Testis (tissue), 3 donors: Measurements from ENCODE around the gene KATNAL1. TPM values are rescaled to one million over a fixed set of nuclear protein-coding genes. Genes with fewer than 3 reads are reported as not detected.
A peak's percentile ranks its signal among the peaks of the same experiment; 100 is the strongest.

Experiments
- DNase-seq: peaks from one replicate; pipeline ENCODE4 v3.0.0-alpha.2; 2019
- H3K27ac ChIP-seq, 2 donors: fragments of 200-600 bp; sonication (generic); one replicate each; pipeline ENCODE4 v1.5.1; 2019
- H3K27me3 ChIP-seq: fragments of 200-600 bp; sonication (generic); one replicate; pipeline ENCODE4 v1.5.1; 2019
- H3K36me3 ChIP-seq: fragments of 200-600 bp; sonication (generic); one replicate; pipeline ENCODE4 v1.5.1; 2017; ENCODE audit warnings: low read depth; ENCODE audit errors: missing control alignments
- H3K4me1 ChIP-seq: fragments of 200-600 bp; sonication (generic); one replicate; pipeline ENCODE4 v1.5.1; 2019
- H3K4me3 ChIP-seq, 2 donors: fragments of 200-600 bp; sonication (generic); one replicate each; pipeline ENCODE4 v1.5.1; 2017 to 2019
- H3K9me3 ChIP-seq: fragments of 200-600 bp; sonication (generic); one replicate; pipeline ENCODE4 v1.5.1; 2017
- CTCF ChIP-seq, 3 experiments: fragments of 450-650 bp in 2 of 3; fragments of 200-600 bp in 1 of 3; sonication (generic) in 1 of 3; IDR thresholded peaks; one replicate each; pipeline ENCODE4 v1.5.1; 2016 to 2019; ENCODE audit warnings: antibody characterized with exemption in 3 of 3, mild to moderate bottlenecking in 2 of 3, moderate library complexity in 1 of 3
- POLR2A ChIP-seq: fragments of 450-650 bp; IDR thresholded peaks from one replicate; pipeline ENCODE4 v1.6.1; 2017; ENCODE audit warnings: antibody characterized with exemption, mild to moderate bottlenecking, moderate library complexity
- WGBS, 2 donors: methylation state at CpG; one replicate each; pipeline ENCODE4 v1.1.5; 2018; 5-methylcytosine and 5-hydroxymethylcytosine counted together
- intact Hi-C: fragments of 100-400 bp; cut with DNase I; formaldehyde crosslinking; loops from one replicate; pipeline ENCODE4 v1.15.1; 2023; ENCODE audit warnings: low total_unique reads
- polyA plus RNA-seq: library from polyadenylated mRNA; stranded (reverse); fragments of 350-450 nt; fragmentation: Illumina TruSeq; extraction: RNeasy Lipid Tissue Mini Kit (QIAGEN cat#74804); gene quantifications from one replicate; pipeline ENCODE4 v1.2.3, GENCODE V29; 2014; ENCODE audit warnings: low read depth, low replicate concordance; ENCODE audit not compliant: insufficient read depth
- total RNA-seq, 2 donors: library from RNA; depleted of rRNA; stranded (reverse); fragments of >200 nt; gene quantifications; one replicate each; pipeline ENCODE4 v1.2.3, GENCODE V29; 2016

The KATNAL1 gene
- total and polyA plus RNA-seq, 3 donors from 2014 or later = 19.0 to 40.5 (median 20.1) TPM

DNA sequence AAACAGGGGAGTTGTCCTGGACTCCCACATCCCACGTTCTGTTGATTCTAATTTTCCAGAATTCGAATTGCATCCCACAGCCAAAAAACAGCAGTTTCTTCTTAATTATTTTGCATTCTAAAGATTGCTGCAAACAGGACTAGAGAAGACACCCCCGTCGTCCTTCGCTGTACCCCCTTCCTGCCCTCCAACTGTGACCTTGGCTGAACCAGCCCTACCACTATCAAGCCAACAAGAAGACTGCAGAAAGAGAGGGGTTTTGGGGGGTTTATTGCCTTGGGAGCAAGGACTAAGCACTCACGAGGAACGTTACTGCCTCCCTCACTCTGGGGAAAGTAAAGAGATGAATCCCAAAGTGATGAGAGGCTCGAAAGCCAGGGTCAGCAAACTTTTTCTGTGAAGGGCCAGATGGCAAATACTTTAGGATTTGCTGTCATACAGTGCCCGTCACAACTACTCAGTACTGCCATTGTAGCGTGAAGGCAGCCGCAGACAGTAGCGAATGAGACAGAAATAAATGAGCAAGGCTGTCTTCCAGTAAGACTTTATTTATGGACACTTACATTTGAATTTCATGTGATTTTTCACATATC, 32.5 kb upstream of the KATNAL1 start:
- intact Hi-C loops = no loop called here
- peaks cover 13% of the 10 kb centered on the region for H3K4me1 ChIP-seq

DNA sequence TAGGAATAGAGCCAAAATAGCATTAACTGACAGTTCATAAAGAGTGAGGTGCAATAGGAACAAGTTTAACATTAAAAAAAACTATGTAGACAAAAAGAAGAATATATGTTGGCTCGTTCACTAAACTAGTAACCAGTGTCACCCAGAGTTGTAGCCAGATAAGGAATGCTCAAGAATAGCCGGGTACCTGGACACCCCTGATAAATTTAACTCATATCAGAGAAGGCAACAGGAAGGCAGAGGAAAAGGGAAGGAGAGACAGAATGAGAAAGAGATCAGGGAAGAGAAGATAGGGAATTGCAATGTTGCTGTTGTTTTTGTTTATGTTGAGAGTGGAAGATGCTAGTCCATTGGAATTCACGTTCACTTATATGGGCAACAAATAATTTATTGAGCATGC, 31.6 kb upstream of the KATNAL1 start:
- DNase-seq = no peak
- Histone ChIP-seq H3K27me3 (no peaks in the 10 kb centered on the region), H3K27ac (no peak overlapping the region), H3K4me3 (no peak overlapping the region), H3K36me3 (no peaks in the 10 kb centered on the region), H3K9me3 (no peaks in the 10 kb centered on the region), H3K4me1 (peaks cover 13% of the 10 kb centered on the region)
- 93 to 94% methylated on average over 3 of the region's 3 CpGs for WGBS, 2 donors
- TF ChIP-seq POLR2A (no peak), CTCF (IDR thresholded peaks at IDR 0.05) (no peak)
- intact Hi-C loops = no loop called here

More for the DNA sequence above, 32.5 kb upstream of the KATNAL1 start:
- Histone ChIP-seq H3K36me3 (no peaks in the 10 kb centered on the region), H3K4me3 (no peak overlapping the region), H3K27ac (peak overlapping the region in 1 of 2 donors; percentile 33), H3K9me3 (no peaks in the 10 kb centered on the region), H3K27me3 (no peaks in the 10 kb centered on the region)
- TF ChIP-seq CTCF (IDR thresholded peaks at IDR 0.05) (no peak), POLR2A (no peak)
- WGBS, 2 donors = 51 to 61% methylated on average over 12 of the region's 12 CpGs
- DNase-seq = no peak

- WGBS, 2 donors = 85 to 86% methylated on average over 6 of the region's 6 CpGs
- TF ChIP-seq CTCF (IDR thresholded peaks at IDR 0.05) (no peak), POLR2A (no peak)
- no peaks in the 10 kb centered on the region for H3K9me3 ChIP-seq
- H3K36me3 ChIP-seq = no peaks in the 10 kb centered on the region
- H3K4me1 ChIP-seq = peaks cover 13% of the 10 kb centered on the region
- H3K27ac ChIP-seq = no peak overlapping the region
- DNase-seq = no peak
- intact Hi-C loops = no loop called here
- no peaks in the 10 kb centered on the region for H3K27me3 ChIP-seq
- no peak overlapping the region for H3K4me3 ChIP-seq
Measured at GRCh38 chr13:30338331-30338851, 31.0 kb upstream of the KATNAL1 start.

DNA sequence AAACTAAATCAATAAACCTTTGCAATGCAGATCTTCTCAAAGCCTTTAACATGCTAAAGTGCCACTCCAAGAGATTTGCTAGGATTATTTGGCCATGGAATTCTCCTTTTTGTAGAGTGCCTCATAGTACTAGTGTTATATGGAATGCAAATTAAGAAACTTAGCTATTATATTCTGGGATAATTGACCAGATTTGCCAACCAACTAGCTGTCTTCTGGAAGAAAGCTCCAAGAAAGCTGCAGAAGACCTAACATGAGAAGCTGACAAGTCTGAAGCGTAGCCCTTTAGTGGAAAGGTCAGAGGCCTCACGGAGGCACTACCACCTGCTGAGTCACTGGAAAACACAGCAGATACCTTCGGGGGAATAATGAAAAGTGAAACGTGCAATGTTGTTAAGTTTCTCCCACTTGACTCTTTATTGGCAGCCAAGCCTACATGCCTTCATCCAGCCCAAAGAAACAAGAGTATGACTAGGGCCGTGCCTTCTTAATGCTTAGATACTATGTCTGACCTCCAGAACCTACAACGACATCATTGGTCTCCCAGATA, 29.8 kb upstream of the KATNAL1 start:
- WGBS, 2 donors = 82 to 92% methylated on average over 6 of the region's 6 CpGs
- no peaks in the 10 kb centered on the region for H3K9me3 ChIP-seq
- no peaks in the 10 kb centered on the region for H3K36me3 ChIP-seq
- H3K27me3 ChIP-seq = no peaks in the 10 kb centered on the region
- intact Hi-C loops = no loop called here
- TF ChIP-seq CTCF (IDR thresholded peaks at IDR 0.05) (no peak), POLR2A (no peak)
- no peak overlapping the region for H3K4me3 ChIP-seq
- no peak for DNase-seq
- no peak overlapping the region for H3K27ac ChIP-seq
- H3K4me1 ChIP-seq = peaks cover 13% of the 10 kb centered on the region
